ENCODE data around the gene SLC25A18. TPM values are rescaled to one million over a fixed set of nuclear protein-coding genes. Genes with fewer than 3 reads are reported as not detected.
A peak's percentile ranks its signal among the peaks of the same experiment; 100 is the strongest.

Gene SLC25A18
- total RNA-seq, 1 experiment from 2014 or later: 0.16 TPM

DNA sequence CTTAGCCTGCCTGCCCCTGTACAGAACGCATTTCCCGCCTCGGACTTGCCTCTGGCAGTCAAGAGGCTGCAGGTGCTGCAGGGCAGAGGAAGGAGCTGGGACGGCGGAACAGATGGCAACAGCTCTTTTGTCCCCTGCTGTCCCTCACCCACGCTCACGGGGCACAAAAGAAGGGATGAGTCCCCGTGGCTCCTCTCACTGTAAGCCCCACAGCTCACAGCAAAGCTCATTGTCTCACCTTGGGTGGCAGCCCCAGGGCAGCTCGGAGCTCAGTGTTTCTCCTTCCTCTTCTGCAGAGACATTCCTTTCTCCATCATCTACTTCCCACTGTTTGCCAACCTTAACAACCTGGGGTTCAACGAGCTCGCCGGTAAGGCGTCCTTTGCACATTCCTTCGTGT, 24.3 kb downstream of the SLC25A18 start:
- DNase-seq: no peak
- H3K27me3 ChIP-seq: no peaks in the 10 kb centered on the region
- H3K9me3 ChIP-seq: no peaks in the 10 kb centered on the region

DNA sequence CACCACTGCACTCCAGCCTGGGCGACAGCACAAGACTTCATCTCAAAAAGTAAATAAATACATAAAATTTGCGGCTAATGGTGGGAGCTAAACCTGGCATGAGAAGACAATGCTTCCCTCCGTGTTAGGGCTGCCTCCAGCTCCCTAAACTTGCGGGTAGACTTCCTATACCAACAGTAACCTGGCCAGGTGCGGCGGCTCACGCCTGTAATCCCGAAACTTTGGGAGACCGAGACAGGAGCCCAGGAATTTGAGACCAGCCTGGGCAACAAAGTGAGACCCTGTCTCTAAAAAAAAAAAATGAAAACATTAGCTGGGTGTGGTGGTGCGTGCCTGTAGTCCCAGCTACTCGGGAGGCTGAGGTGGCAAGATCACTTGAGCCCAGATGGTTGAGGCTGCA, 25.3 kb downstream of the SLC25A18 start:
- Histone ChIP-seq H3K36me3 (peaks cover 15% of the 10 kb centered on the region), H3K9me3 (no peaks in the 10 kb centered on the region), H3K4me3 (no peak overlapping the region), H3K27me3 (no peaks in the 10 kb centered on the region)
- DNase-seq: no peak

More for the DNA sequence above, 24.3 kb downstream of the SLC25A18 start:
- Histone ChIP-seq H3K36me3 (peaks cover 7% of the 10 kb centered on the region), H3K4me3 (no peak overlapping the region)

DNA sequence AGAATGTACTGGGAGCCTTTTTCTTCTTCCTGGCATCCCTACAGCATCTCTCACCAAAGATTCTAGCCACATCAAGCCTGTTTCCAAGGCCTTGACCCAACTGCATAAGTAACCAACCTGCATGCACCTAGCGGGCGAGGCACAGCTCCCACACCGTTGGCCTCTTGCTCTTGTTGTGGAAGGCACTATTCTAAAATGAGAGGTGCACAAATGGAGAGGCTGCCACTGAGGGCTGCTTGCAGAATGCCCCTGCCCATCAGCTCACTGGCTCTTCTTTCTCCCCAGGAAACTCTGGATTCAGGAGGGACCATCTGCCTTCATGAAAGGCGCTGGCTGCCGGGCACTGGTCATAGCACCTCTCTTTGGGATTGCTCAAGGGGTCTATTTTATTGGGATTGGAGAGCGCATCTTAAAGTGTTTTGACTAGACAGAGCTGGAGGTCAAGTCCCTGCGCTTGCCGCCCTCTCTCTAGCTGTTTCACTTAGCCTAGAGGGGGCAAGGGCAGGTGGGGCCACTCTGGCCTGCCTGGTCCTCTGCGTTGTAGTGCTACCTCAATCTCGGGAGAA, 26.6 kb downstream of the SLC25A18 start:
- Histone ChIP-seq H3K36me3 (peaks cover 26% of the 10 kb centered on the region), H3K9me3 (no peaks in the 10 kb centered on the region), H3K27me3 (no peaks in the 10 kb centered on the region), H3K4me3 (no peak overlapping the region)
- no peak for DNase-seq

DNA sequence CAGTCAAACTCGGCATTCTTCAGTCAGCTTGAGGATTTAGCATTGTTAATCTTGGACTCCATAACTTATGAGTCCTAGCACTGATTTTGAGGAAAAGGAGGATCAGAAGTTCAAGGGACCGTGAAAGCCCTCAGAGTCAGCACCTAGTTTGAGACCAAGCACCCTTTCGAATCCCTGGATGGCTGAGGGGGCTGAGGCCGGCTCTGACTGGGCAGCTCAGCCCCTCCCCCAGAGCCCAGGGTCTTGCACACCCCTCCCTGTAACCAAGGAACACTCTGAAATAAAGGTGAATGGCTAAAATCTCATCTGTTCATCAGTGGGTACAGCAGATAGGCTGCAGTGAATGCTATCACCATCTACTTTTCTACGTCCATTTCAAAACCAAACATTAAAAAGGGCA, 27.3 kb downstream of the SLC25A18 start:
- Histone ChIP-seq H3K36me3 (peaks cover 33% of the 10 kb centered on the region), H3K27me3 (no peaks in the 10 kb centered on the region), H3K9me3 (no peaks in the 10 kb centered on the region), H3K4me3 (no peak overlapping the region)
- no peak for DNase-seq

DNA sequence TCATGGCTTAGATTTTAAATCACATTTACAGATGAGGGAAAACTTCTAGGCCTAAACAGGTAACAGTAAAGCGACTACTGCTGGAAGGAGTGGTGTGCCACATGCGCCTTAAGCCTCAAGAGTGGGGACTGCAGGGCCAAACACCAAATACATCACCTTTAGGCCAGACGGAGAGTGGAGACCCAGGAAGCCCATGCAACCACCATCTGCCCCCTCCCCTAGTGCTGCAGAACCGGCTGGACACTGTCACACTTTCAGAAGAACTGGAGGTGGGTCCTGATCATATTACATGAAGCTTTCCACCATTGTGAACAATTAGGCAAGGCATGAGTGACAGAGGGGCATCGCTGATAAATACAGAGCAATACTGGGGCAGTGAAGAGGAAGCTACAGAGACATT, 28.9 kb downstream of the SLC25A18 start:
- Histone ChIP-seq H3K27me3 (no peaks in the 10 kb centered on the region), H3K9me3 (no peaks in the 10 kb centered on the region), H3K36me3 (peaks cover 49% of the 10 kb centered on the region), H3K4me3 (no peak overlapping the region)
- no peak for DNase-seq

DNA sequence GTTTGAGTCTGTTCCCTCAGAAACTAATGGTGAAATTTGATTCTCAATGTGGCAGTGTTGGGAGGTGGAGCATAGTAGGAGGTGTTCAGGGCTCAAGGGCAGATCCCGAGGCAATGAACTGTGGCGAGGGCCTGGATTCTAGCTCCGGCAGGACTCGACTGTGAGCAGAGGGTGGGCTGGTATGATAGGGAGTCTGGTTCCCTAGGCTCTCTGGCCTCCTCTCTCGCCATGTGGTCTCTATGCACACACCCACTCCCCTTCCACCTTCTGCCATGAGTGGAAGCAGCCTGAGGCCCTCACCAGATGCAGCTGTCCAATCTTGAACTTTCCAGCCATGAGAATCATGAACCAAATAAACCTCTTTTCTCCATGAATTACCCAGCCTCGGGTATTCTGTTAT, 32.9 kb downstream of the SLC25A18 start:
- Histone ChIP-seq H3K9me3 (no peaks in the 10 kb centered on the region), H3K27me3 (no peaks in the 10 kb centered on the region), H3K4me3 (no peak overlapping the region), H3K36me3 (peaks cover 84% of the 10 kb centered on the region)
- DNase-seq: no peak

DNA sequence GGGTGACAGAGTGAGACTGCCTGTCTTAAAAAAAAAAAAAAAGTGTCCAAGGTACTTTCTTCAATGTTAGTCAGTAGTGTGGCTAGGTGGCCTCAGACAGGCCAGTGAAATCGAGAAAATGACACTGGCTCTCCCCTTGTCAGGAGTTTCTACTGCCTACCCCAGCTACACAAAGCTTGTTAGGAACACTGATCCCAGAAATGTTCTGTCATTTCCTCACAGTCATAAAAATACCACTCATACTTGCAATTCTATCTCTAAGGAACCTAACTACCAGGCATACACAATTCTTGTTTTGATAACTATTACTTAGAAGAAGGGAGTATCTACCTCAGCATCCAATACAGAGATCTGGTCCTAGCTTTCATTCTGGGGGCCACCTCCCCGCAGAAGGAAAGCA, 33.9 kb downstream of the SLC25A18 start:
- Histone ChIP-seq H3K36me3 (peaks cover 78% of the 10 kb centered on the region), H3K4me3 (no peak overlapping the region), H3K27me3 (no peaks in the 10 kb centered on the region), H3K9me3 (no peaks in the 10 kb centered on the region)
- no peak for DNase-seq

DNA sequence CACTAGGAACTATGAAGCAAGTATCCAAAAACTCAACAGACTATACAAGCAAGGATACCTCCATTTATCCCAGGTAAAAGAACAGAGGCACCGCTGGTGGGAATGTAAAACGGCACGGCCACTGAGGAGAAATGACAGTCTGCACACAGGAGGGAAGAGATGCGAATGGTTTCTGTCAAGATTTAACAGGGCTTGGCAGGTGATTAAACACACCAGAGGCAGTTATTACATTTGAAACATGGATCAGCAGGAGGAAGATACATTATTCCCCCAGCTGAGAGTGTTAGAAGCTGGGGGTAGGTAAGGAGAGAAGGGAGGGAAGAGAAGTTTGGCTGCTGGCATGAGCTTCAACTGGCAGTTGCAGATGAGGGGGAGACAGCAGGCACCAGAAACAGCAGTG, 35.0 kb downstream of the SLC25A18 start:
- Histone ChIP-seq H3K27me3 (no peaks in the 10 kb centered on the region), H3K9me3 (no peaks in the 10 kb centered on the region), H3K4me3 (no peak overlapping the region), H3K36me3 (peaks cover 78% of the 10 kb centered on the region)
- DNase-seq: no peak

DNA sequence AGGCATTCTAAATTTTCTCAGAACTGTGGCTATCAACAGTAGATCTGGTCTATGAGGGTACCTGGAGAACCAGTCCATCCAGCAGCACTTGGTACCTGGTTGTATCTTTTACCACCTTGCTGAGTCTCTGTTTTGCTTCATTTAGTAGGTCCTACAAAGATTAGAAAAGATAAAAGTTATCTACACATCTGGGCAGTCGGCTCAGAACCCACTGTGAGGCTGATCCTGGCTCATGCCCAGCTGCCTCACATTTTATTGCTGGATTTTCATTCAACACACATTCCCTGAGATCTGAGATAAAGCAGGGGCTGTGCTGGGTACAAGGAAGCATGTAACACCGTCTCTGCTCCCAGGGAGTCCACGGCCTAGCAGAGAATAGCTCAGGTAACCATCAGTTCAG, 37.7 kb downstream of the SLC25A18 start:
- Histone ChIP-seq H3K4me3 (no peak overlapping the region), H3K36me3 (peaks cover 66% of the 10 kb centered on the region), H3K27me3 (no peaks in the 10 kb centered on the region), H3K9me3 (no peaks in the 10 kb centered on the region)
- no peak for DNase-seq

DNA sequence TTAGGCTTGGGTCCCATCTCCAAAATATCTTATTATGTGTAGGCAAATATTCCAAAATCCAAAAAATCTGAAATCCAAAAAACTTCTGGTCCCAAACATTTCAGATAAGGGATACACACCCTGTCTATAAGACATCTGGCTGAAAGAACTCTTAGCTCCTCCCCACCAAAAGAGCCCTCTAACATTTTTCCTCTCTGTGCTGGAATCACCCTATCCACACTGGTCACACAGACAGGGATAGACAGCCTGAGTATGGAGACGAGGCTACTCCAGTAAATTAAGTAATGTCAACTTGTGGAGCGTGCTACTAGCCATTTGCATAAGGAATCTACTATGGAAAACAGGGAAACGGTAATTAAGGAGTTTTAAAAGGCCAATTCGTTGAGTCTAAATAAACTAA, 40.4 kb downstream of the SLC25A18 start:
- DNase-seq: no peak

DNA sequence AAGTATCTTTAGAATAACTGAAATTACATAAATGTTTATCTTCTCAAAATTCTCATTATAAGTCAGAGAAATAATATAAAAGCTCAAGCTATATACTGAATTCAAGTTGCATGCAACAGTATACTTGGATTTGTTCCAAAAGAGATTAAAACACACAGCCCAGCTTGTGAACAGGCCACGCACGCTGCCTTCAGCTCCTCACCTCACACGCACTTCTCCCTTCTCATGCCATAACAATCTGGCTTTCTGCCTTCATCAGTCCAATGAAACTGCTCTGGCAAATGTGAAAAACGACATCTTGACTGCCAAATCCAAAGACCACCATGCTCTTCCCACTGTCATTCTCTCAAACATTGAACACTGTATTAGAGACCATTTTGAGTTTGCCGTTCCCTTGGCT, 43.2 kb downstream of the SLC25A18 start:
- DNase-seq: no peak
- H3K36me3 ChIP-seq: peaks cover 52% of the 10 kb centered on the region
- H3K27me3 ChIP-seq: no peaks in the 10 kb centered on the region
- H3K9me3 ChIP-seq: no peaks in the 10 kb centered on the region
- no peak overlapping the region for H3K4me3 ChIP-seq

More for the DNA sequence above, 40.4 kb downstream of the SLC25A18 start:
- Histone ChIP-seq H3K4me3 (no peak overlapping the region), H3K9me3 (no peaks in the 10 kb centered on the region), H3K27me3 (no peaks in the 10 kb centered on the region), H3K36me3 (peaks cover 53% of the 10 kb centered on the region)

DNA sequence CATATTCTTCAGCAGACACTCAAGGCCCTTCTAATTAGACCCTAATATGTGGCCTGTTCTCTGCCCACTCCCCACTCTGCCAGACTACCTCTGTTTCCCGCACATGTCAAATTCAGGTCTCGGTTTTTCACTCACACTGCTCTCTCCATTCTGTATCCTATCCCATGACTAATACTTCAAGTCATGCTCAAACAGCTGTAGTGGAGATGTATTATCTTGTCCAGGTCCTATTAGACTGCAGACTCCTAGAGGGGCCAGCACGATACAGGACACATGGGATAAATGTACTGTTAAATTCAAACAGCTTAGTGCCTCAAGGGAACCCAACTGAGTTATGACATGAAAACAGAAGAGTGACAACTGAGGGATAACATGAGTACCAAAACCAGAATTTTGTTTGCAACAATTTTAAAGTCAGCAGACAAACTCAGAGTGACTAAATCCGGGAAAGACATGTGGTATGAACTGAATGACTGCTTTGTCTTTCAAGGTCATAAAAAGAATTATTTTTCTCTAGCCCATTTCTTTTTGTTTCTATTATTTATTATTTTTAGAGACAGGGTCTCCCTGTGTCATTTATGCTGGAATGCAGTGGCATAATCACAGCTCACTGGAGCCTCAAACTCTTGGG, 44.7 kb downstream of the SLC25A18 start:
- H3K27me3 ChIP-seq: no peaks in the 10 kb centered on the region
- H3K4me3 ChIP-seq: no peak overlapping the region
- peaks cover 61% of the 10 kb centered on the region for H3K36me3 ChIP-seq
- no peak for DNase-seq
- no peaks in the 10 kb centered on the region for H3K9me3 ChIP-seq

DNA sequence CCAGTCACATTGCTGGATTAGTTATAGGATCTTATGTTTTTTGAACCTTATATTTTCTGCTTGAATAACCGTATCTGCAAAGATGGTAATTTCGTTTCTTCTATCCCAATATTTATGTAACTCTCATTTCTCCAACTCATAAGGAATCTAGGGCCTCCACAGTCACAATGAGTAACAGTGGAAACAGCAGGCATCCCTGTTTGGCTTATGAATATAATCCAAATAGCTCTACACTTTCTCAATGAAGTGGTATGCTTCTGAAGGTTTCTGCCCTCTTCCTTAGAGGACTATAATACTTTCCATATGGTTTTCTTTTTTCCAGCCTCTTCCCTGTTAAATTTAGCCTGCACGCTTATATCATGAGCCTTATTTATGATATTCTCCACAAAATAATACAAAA, 48.8 kb downstream of the SLC25A18 start:
- H3K4me3 ChIP-seq: no peak overlapping the region
- H3K36me3 ChIP-seq: peaks cover 57% of the 10 kb centered on the region
- no peaks in the 10 kb centered on the region for H3K27me3 ChIP-seq
- no peak for DNase-seq
- H3K9me3 ChIP-seq: no peaks in the 10 kb centered on the region

DNA sequence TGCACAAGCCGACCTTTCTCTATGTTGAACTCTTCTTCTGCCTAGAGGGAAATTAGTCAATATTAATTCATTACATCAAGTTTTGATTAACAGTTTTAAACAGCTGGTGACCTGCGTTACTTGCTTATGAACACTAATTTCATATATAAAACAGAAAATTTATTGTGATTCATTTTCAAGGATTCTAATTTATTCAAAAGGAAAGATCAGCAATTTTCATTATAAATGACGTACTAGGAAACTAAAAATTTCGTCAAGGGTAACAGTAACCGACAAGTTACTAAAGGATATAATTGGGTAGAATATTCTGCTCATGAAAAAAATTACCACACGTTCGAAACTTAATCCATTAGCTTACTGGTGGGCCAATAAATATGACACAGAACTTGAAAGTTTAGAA, 50.0 kb downstream of the SLC25A18 start:
- no peak for DNase-seq
- H3K4me3 ChIP-seq: no peak overlapping the region
- no peaks in the 10 kb centered on the region for H3K27me3 ChIP-seq
- H3K9me3 ChIP-seq: no peaks in the 10 kb centered on the region
- peaks cover 63% of the 10 kb centered on the region for H3K36me3 ChIP-seq

DNA sequence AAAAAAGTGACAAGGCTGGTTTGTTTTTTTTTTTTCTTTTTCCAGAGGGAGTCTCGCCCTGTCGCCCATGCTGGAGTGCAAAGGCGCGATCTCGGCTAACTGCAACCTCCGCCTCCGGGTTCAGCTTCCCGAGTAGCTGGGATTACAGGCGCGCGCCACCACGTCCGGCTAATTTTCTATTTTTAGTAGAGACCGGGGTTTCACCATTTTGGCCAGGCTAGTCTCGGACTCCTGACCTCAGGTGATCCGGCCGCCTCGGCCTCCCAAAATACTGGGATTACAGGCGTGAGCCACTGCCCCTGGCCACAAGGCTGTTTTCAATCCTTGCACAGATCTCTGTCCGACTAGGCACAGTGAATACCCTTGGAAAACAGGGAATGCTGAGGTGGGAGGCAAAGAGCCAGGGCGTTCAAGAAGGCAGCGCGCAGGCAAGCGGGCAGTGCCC, 64.7 kb downstream of the SLC25A18 start:
- H3K4me3 ChIP-seq: peak overlapping the region; percentile 100
- H3K9me3 ChIP-seq: 0 out of 2 replicates have a peak, but pooled peaks cover 2% of the 10 kb centered on the region
- peaks cover 11% of the 10 kb centered on the region for H3K36me3 ChIP-seq
- H3K27me3 ChIP-seq: no peaks in the 10 kb centered on the region
- DNase-seq: peak; percentile 13

DNA sequence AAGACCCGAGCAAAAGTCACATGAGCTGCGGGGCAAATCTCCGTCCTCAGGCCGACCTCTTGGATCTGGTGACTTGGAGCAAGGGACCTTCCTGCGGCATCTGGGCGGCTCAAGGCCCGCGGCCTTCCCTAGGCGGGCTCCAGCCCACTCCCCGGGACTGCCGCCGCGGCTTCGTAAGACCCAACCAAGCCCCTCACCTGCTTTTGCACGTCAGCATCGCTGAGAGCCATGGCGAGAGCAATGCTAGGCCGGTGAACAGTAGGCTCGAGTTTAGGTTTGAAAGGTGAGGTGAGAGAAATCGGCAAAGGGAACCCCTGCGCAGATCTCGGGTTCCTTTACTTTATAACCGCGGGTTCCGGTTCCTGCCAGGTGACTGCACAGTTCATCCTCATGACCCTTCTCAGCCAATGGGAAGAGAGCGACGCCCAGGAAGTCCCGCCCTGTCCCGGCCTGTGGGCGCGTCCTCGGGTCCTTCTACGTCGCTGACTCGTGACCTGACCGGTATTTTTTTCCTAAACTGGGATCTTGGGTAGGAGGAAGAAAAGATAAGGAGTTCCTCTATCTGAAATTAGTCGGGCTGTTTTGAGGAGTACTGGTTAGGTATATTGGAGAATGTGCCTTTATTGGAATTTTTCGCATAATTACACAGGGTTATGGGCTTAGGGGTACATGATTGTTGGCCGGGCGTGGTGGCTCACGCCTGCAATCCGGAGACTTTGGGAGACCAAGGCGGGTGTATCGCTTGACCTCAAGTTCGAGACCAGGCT, 65.3 kb downstream of the SLC25A18 start, which contains the start of gene ATP6V1E1:
Gene ATP6V1E1 (minus strand): TSS at position 344 of the 767 bp plus-strand sequence. CDS start 114 bp downstream, at position 230.
- H3K36me3 ChIP-seq: peaks cover 8% of the 10 kb centered on the region; the same call in 1 of the 2 replicates
- peak; percentile 95 for DNase-seq
- 0 out of 2 replicates have a peak, but pooled peaks cover 2% of the 10 kb centered on the region for H3K9me3 ChIP-seq
- H3K4me3 ChIP-seq: peak within 1 kb of the TSS; percentile 100
- H3K27me3 ChIP-seq: no peaks in the 10 kb centered on the region

DNA sequence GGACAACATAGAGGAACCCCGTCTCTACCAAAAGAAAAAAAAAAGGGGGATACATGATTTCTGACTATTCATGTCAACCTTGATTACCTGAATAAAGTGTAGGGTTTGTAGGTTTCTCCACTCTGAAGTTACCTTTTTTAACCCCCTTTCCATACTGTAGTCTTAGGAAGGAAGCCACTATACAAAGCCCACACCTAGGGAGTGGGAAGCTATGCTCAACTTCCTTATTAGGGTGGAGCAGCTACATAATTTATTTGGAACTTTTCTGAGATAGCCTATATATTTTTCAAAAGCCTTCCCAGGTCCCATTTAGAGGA, 65.8 kb downstream of the SLC25A18 start:
- DNase-seq: no peak
- H3K27me3 ChIP-seq: no peaks in the 10 kb centered on the region
- 0 out of 2 replicates have a peak, but pooled peaks cover 2% of the 10 kb centered on the region for H3K9me3 ChIP-seq
- H3K4me3 ChIP-seq: peak overlapping the region; percentile 100
- H3K36me3 ChIP-seq: peaks cover 8% of the 10 kb centered on the region; the same call in 1 of the 2 replicates
